SU-DHL-6 (cell line): ENCODE measurements around the gene TMOD1.

ENCODE experiments used
- EZH2phosphoT487 ChIP-seq: fragments of 200-600 bp; sonication (generic), shearing (Covaris generic); conservative IDR thresholded peaks from 2 replicates; pipeline ENCODE4 v1.6.1; 2018; ENCODE audit warnings: mild to moderate bottlenecking, antibody characterized with exemption, low read length, moderate library complexity, mixed read lengths
- TF ChIP-seq, protein P1 (sequence below): fragments of 200-600 bp; sonication (generic); IDR thresholded peaks from one replicate; pipeline ENCODE4 v1.5.1; 2017; ENCODE audit warnings: antibody characterized with exemption, mild to moderate bottlenecking, low read length, moderate library complexity; ENCODE audit not compliant: insufficient read depth, poor library complexity, severe bottlenecking

GRCh38 chr9:97516111-97516510 lies 14.6 kb downstream of the TMOD1 start:
- TF ChIP-seq, protein P1, sequence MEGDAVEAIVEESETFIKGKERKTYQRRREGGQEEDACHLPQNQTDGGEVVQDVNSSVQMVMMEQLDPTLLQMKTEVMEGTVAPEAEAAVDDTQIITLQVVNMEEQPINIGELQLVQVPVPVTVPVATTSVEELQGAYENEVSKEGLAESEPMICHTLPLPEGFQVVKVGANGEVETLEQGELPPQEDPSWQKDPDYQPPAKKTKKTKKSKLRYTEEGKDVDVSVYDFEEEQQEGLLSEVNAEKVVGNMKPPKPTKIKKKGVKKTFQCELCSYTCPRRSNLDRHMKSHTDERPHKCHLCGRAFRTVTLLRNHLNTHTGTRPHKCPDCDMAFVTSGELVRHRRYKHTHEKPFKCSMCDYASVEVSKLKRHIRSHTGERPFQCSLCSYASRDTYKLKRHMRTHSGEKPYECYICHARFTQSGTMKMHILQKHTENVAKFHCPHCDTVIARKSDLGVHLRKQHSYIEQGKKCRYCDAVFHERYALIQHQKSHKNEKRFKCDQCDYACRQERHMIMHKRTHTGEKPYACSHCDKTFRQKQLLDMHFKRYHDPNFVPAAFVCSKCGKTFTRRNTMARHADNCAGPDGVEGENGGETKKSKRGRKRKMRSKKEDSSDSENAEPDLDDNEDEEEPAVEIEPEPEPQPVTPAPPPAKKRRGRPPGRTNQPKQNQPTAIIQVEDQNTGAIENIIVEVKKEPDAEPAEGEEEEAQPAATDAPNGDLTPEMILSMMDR = no peak
- TF ChIP-seq EZH2phosphoT487 = no peak
